ELR (cell line): ENCODE data around the gene RALGAPA2.

ENCODE experiments used
- DNase-seq: peaks from one replicate; pipeline ENCODE4 v3.0.0-alpha.2; 2015; ENCODE audit warnings: low read depth

The RALGAPA2 gene

GRCh38 chr20:20712474-20713243, at the start of gene RALGAPA2:
RALGAPA2 (minus strand) TSS chr20:20712644; CDS start chr20:20712480, 164 bp downstream.
- DNase-seq: peak; percentile 95

- no peak for DNase-seq
Observed at GRCh38 chr20:20761301-20761700, 48.9 kb upstream of the RALGAPA2 start.

- DNase-seq: no peak
Observed at GRCh38 chr20:20759132-20759531, 46.7 kb upstream of the RALGAPA2 start.

- no peak for DNase-seq
Observed at GRCh38 chr20:20755674-20756319, 43.4 kb upstream of the RALGAPA2 start.

GRCh38 chr20:20755231-20755630, 42.8 kb upstream of the RALGAPA2 start:
- DNase-seq: no peak

- DNase-seq: no peak
Observed at GRCh38 chr20:20754714-20755113, 42.3 kb upstream of the RALGAPA2 start.

- DNase-seq: no peak
Observed at GRCh38 chr20:20752712-20753111, 40.3 kb upstream of the RALGAPA2 start.

- DNase-seq: no peak
Observed at GRCh38 chr20:20747298-20747697, 34.9 kb upstream of the RALGAPA2 start.

- no peak for DNase-seq
Observed at GRCh38 chr20:20744170-20744725, 31.8 kb upstream of the RALGAPA2 start.

- no peak for DNase-seq
Observed at GRCh38 chr20:20743511-20744169, 31.2 kb upstream of the RALGAPA2 start.

GRCh38 chr20:20741087-20742045, 28.9 kb upstream of the RALGAPA2 start:
- no peak for DNase-seq

GRCh38 chr20:20740541-20740940, 28.1 kb upstream of the RALGAPA2 start:
- DNase-seq: no peak

- no peak for DNase-seq
Observed at GRCh38 chr20:20737158-20737557, 24.7 kb upstream of the RALGAPA2 start.

GRCh38 chr20:20736303-20736702, 23.9 kb upstream of the RALGAPA2 start:
- DNase-seq: no peak

- no peak for DNase-seq
Observed at GRCh38 chr20:20734475-20734948, 22.1 kb upstream of the RALGAPA2 start.

- no peak for DNase-seq
Observed at GRCh38 chr20:20733943-20734342, 21.5 kb upstream of the RALGAPA2 start.

- DNase-seq: no peak
Observed at GRCh38 chr20:20732641-20733040, 20.2 kb upstream of the RALGAPA2 start.

GRCh38 chr20:20731945-20732296, 19.5 kb upstream of the RALGAPA2 start:
- no peak for DNase-seq

GRCh38 chr20:20731000-20731944, 18.8 kb upstream of the RALGAPA2 start:
- DNase-seq: no peak

GRCh38 chr20:20729563-20729962, 17.1 kb upstream of the RALGAPA2 start:
- DNase-seq: no peak
